GM10266 (cell line): ENCODE measurements around the gene MVB12B.
"Not testable (repeated sequence)": the region's sequence is repeated elsewhere in the genome, so short reads cannot be mapped to it uniquely, and the experiment has no call there.

Experiments used
- DNase-seq: peaks from one replicate; pipeline ENCODE4 v3.0.0; 2012; ENCODE audit errors: extremely low spot score
- CTCF ChIP-seq: IDR thresholded peaks from 2 replicates; pipeline ENCODE4 v1.5.1; 2012; ENCODE audit warnings: mild to moderate bottlenecking, low read depth; ENCODE audit not compliant: control insufficient read depth, insufficient read depth; ENCODE audit errors: missing control alignments

Gene MVB12B

GRCh38 chr9:126475933-126476555 is 149.4 kb downstream of the MVB12B start:
- DNase-seq, result no peak

GRCh38 chr9:126477432-126477831 is 150.8 kb downstream of the MVB12B start:
- not testable (repeated sequence) for DNase-seq

More at GRCh38 chr9:126475933-126476555, 149.4 kb downstream of the MVB12B start:
- TF ChIP-seq CTCF, result no peak

GRCh38 chr9:126478216-126478981 is 151.8 kb downstream of the MVB12B start:
- TF ChIP-seq CTCF, result no peak

GRCh38 chr9:126479515-126479914 is 152.9 kb downstream of the MVB12B start:
- TF ChIP-seq CTCF, result no peak
- DNase-seq, result no peak

More at GRCh38 chr9:126478216-126478981, 151.8 kb downstream of the MVB12B start:
- no peak for DNase-seq

- no peak for TF ChIP-seq CTCF
- DNase-seq, result no peak
These were observed 154.2 kb downstream of the MVB12B start for GRCh38 chr9:126480813-126481212.

- no peak for TF ChIP-seq CTCF
- DNase-seq, result no peak
These were observed 155.2 kb downstream of the MVB12B start for GRCh38 chr9:126481862-126482261.

GRCh38 chr9:126482361-126483044 is 155.9 kb downstream of the MVB12B start:
- no peak for TF ChIP-seq CTCF
- no peak for DNase-seq
